B cell (primary cell): ENCODE results near the gene SERTAD3. TPM values are rescaled to one million over a fixed set of nuclear protein-coding genes. Genes with fewer than 3 reads are reported as not detected.

Experiments used
- ATAC-seq: fragments of 200-7000 bp; cut with Tn5 transposase; one replicate; pipeline ENCODE4 v1.10.0; 2021; ENCODE audit warnings: low read depth, mild to moderate bottlenecking, moderate number of reproducible peaks, moderate library complexity
- CTCF ChIA-PET: fragments of 350-600 bp; sonication (Branson Sonifier 250); formaldehyde crosslinking; loops from one replicate; lab custom pipeline; 2021; ENCODE audit warnings: antibody characterized with exemption, inconsistent platforms; lab: Charles Lee
- POLR2A ChIA-PET: fragments of 350-600 bp; sonication (Branson Sonifier 250); formaldehyde crosslinking; loops from one replicate; lab custom pipeline; 2021; ENCODE audit warnings: antibody characterized with exemption; lab: Charles Lee
- DNase-seq: peaks from one replicate; pipeline ENCODE4 v3.0.0; 2013
- H2AFZ ChIP-seq: 2 replicates; pipeline ENCODE4 v1.6.1; 2012; ENCODE audit warnings: mild to moderate bottlenecking, low read depth, low read length; ENCODE audit not compliant: insufficient read depth, poor library complexity, severe bottlenecking
- H3K27ac ChIP-seq, 2 donors: 1 replicate in 1 of 2; 2 replicates in 1 of 2; pipeline ENCODE4 v1.5.1; 2012 to 2013; ENCODE audit warnings: low read length in 2 of 2, mild to moderate bottlenecking in 2 of 2, moderate library complexity in 1 of 2
- H3K27me3 ChIP-seq, 4 experiments: fragments of 200-600 bp in 1 of 4; sonication (generic) in 1 of 4; replicated peaks in 1 of 4; 1 replicate in 2 of 4; 2 replicates in 2 of 4; pipeline versions ENCODE4 v1.6.1 to v1.7.0; 2013 to 2016; ENCODE audit warnings: low read length in 3 of 4, mild to moderate bottlenecking in 2 of 4, mixed read lengths in 1 of 4, moderate library complexity in 1 of 4; ENCODE audit not compliant: insufficient read depth in 4 of 4, control insufficient read depth in 3 of 4; ENCODE audit errors: control extremely low read depth in 1 of 4
- H3K36me3 ChIP-seq, 2 experiments: replicated peaks in 1 of 2; 1 replicate in 1 of 2; 2 replicates in 1 of 2; pipeline versions ENCODE4 v1.6.1 to v1.7.1; 2013; ENCODE audit warnings: low read length in 1 of 2; ENCODE audit not compliant: insufficient read depth in 2 of 2, control insufficient read depth in 1 of 2; ENCODE audit errors: control extremely low read depth in 1 of 2, extremely low read depth in 1 of 2
- H3K4me1 ChIP-seq, 2 donors: fragments of 200-600 bp in 1 of 2; sonication (generic) in 1 of 2; 1 replicate in 1 of 2; 2 replicates in 1 of 2; pipeline versions ENCODE4 v1.5.1 to v1.6.1; 2013 to 2017; ENCODE audit warnings: low read length in 2 of 2; ENCODE audit not compliant: control insufficient read depth in 2 of 2, insufficient read depth in 2 of 2
- H3K4me2 ChIP-seq: replicated peaks from 2 replicates; pipeline ENCODE3; 2012; ENCODE audit warnings: mild to moderate bottlenecking, low read depth, low read length; ENCODE audit not compliant: poor library complexity, severe bottlenecking
- H3K4me3 ChIP-seq, 5 experiments: fragments of 200-600 bp in 1 of 5; sonication (generic) in 1 of 5; 1 replicate in 3 of 5; 2 replicates in 2 of 5; pipeline versions ENCODE4 v1.5.1 to v1.7.0; 2011 to 2016; ENCODE audit warnings: low read length in 4 of 5, mild to moderate bottlenecking in 4 of 5, low read depth in 2 of 5, control low read depth in 1 of 5, moderate library complexity in 1 of 5; ENCODE audit not compliant: insufficient read depth in 1 of 5; ENCODE audit errors: control extremely low read depth in 1 of 5, extremely low read depth in 1 of 5
- H3K79me2 ChIP-seq: fragments of 200-600 bp; sonication (generic); one replicate; pipeline ENCODE4 v1.6.0; 2016; ENCODE audit warnings: low read length; ENCODE audit not compliant: control insufficient read depth, insufficient read depth
- H3K9ac ChIP-seq: fragments of 200-600 bp; sonication (generic); 2 replicates; pipeline ENCODE4 v1.6.1; 2017; ENCODE audit warnings: mild to moderate bottlenecking, low read length, moderate library complexity
- H3K9me3 ChIP-seq, 3 donors: one replicate each; pipeline versions ENCODE4 v1.6.1 to v1.7.1; 2013; ENCODE audit warnings: low read length in 2 of 3; ENCODE audit not compliant: control insufficient read depth in 2 of 3, insufficient read depth in 1 of 3; ENCODE audit errors: control extremely low read depth in 1 of 3
- H4K20me1 ChIP-seq: 2 replicates; pipeline ENCODE4 v1.6.0; 2012; ENCODE audit warnings: mild to moderate bottlenecking, low read length; ENCODE audit not compliant: insufficient read depth, control insufficient read depth, poor library complexity, severe bottlenecking
- H3K27ac Mint-ChIP-seq: one replicate; pipeline ENCODE4 v1.8.0; 2021; ENCODE audit warnings: mixed read lengths
- H3K27me3 Mint-ChIP-seq: one replicate; pipeline ENCODE4 v1.8.0; 2021; ENCODE audit warnings: mixed read lengths
- H3K4me1 Mint-ChIP-seq: one replicate; pipeline ENCODE4 v1.8.0; 2021; ENCODE audit warnings: mixed read lengths
- H3K4me3 Mint-ChIP-seq: one replicate; pipeline ENCODE4 v1.8.0; 2021; ENCODE audit warnings: mixed read lengths
- H3K9me3 Mint-ChIP-seq: one replicate; pipeline ENCODE4 v1.8.0; 2022; ENCODE audit warnings: mixed read lengths; ENCODE audit not compliant: insufficient read depth
- EZH2 ChIP-seq: IDR thresholded peaks from 2 replicates; pipeline ENCODE4 v1.6.1; 2012; ENCODE audit warnings: borderline replicate concordance, low read depth, mild to moderate bottlenecking, moderate library complexity, low read length; ENCODE audit not compliant: insufficient read depth, poor library complexity, severe bottlenecking
- WGBS: methylation state at CpG from one replicate; pipeline ENCODE4 v1.1.5; 2013; ENCODE audit warnings: missing lambda C conversion rate; ENCODE audit not compliant: insufficient coverage; 5-methylcytosine and 5-hydroxymethylcytosine counted together
- intact Hi-C: fragments of 100-400 bp; cut with micrococcal nuclease; formaldehyde crosslinking; loops from one replicate; pipeline ENCODE4 v1.10.0; 2022
- polyA plus RNA-seq: library from polyadenylated mRNA; depleted of rRNA; stranded (reverse); fragments of >200 nt; gene quantifications from 2 replicates; pipeline ENCODE4 v1.2.3, GENCODE V29; 2012
- total RNA-seq, 2 donors: library from RNA; stranded (reverse); fragments of 120-200 nt in 1 of 2; gene quantifications; 1 replicate in 1 of 2; 2 replicates in 1 of 2; pipeline versions ENCODE4 v1.2.3 to v1.2.4, GENCODE V29; 2013 to 2022
- TF ChIP-seq, protein P1 (sequence below): fragments of 200-600 bp; IDR thresholded peaks from one replicate; pipeline ENCODE4 v1.8.0; 2022; ENCODE audit warnings: antibody characterized with exemption, mild to moderate bottlenecking

SERTAD3 gene
- total and polyA plus RNA-seq, 2 donors (not counting 1 experiment from before 2014, with no cell fraction given) = 41.6 to 43.9 TPM

- 70% methylated on average over 13 of the region's 13 CpGs for WGBS
- no peaks in the 10 kb centered on the region for H3K9me3 Mint-ChIP-seq
- no peak overlapping the region for H3K27ac Mint-ChIP-seq
- H2AFZ ChIP-seq = no peak overlapping the region
- H4K20me1 ChIP-seq = no peaks in the 10 kb centered on the region
- TF ChIP-seq, protein P1, sequence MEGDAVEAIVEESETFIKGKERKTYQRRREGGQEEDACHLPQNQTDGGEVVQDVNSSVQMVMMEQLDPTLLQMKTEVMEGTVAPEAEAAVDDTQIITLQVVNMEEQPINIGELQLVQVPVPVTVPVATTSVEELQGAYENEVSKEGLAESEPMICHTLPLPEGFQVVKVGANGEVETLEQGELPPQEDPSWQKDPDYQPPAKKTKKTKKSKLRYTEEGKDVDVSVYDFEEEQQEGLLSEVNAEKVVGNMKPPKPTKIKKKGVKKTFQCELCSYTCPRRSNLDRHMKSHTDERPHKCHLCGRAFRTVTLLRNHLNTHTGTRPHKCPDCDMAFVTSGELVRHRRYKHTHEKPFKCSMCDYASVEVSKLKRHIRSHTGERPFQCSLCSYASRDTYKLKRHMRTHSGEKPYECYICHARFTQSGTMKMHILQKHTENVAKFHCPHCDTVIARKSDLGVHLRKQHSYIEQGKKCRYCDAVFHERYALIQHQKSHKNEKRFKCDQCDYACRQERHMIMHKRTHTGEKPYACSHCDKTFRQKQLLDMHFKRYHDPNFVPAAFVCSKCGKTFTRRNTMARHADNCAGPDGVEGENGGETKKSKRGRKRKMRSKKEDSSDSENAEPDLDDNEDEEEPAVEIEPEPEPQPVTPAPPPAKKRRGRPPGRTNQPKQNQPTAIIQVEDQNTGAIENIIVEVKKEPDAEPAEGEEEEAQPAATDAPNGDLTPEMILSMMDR = no peak
- no peak for TF ChIP-seq EZH2
- no peak overlapping the region for H3K4me2 ChIP-seq
- H3K36me3 ChIP-seq = no peaks in the 10 kb centered on the region
- ChIA-PET CTCF (interaction anchor here (1.4 to 1.6 kb wide), 2 partner anchors 26 to 89 kb away, joined by 4 to 5 read pairs; no protein-coding TSS in a partner anchor), POLR2A (no interaction called here)
- no peaks in the 10 kb centered on the region for H3K79me2 ChIP-seq
- peaks cover 4 to 7% of the 10 kb centered on the region in 2 donors for H3K4me1 ChIP-seq
- no peak overlapping the region for H3K4me3 ChIP-seq
- ATAC-seq = no peak
- intact Hi-C loops = no loop called here
- DNase-seq = no peak
- no peak overlapping the region for H3K9ac ChIP-seq
- peaks cover 0 to 3% (median 0%) of the 10 kb centered on the region in 3 donors for H3K9me3 ChIP-seq
- H3K4me1 Mint-ChIP-seq = peaks cover 9% of the 10 kb centered on the region
- peaks cover 8% of the 10 kb centered on the region for H3K27me3 Mint-ChIP-seq
- peaks cover 0 to 6% (median 3%) of the 10 kb centered on the region in 4 experiments for H3K27me3 ChIP-seq
- H3K27ac ChIP-seq = no peak overlapping the region
- no peak overlapping the region for H3K4me3 Mint-ChIP-seq
Observed at GRCh38 chr19:40394816-40395210, 49.3 kb downstream of the SERTAD3 start.

DNA sequence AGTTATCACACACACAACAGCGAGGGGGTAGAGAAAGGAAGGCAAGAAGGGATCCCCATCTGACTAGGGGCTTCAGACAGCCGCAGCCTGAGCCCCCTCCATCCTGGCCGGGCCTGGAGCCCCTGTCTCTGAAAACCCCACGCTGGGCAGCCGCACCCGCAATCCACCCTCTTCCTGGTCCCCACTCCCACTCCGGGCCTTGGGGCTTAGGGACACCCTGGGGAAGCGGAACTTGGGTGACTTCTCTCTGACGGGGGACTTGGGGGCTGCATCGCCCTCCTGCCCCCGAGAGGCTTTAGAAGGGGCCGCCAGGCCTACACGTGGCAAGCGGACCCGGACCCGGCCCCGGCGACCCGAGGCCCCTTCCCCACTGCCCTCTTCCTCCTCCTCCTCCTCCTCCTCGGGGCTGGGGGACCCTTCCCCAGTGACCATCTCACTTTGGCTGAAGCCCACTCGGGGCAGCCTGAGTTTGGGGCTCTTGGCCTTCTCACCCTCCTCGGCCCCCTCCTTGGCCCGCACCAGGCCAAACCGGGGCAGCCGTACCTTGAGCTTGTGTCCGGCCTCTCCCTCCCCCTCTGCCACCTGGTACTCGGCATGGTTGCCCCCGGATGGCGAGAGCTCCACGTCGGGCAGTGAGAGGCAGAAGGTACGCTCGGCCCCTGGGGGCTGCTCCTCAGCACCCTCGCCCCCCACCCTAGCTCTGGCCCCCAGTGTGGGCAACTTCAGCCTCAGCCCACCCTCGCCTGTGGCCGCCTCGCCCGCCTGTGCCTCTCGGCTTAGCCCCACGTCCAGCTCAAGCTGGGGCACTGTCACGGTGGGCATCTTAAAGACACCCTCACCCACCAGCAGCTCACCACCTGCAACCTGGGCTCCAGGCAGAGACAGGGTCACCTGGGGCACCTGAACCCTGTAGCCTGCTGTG is 50.0 kb downstream of the SERTAD3 start:
- Mint-ChIP-seq H3K9me3 (no peaks in the 10 kb centered on the region), H3K27ac (no peak overlapping the region), H3K27me3 (peaks cover 3% of the 10 kb centered on the region), H3K4me1 (peaks cover 6% of the 10 kb centered on the region), H3K4me3 (no peak overlapping the region)
- ATAC-seq = no peak
- no peak overlapping the region for H3K27ac ChIP-seq
- no peak overlapping the region for H3K4me3 ChIP-seq
- peaks cover 4 to 7% of the 10 kb centered on the region in 2 donors for H3K4me1 ChIP-seq
- H2AFZ ChIP-seq = no peak overlapping the region
- ChIA-PET POLR2A (no interaction called here), CTCF (interaction anchor here (1.4 kb wide), 1 partner anchor 26 kb away, joined by 4 read pairs; no protein-coding TSS in a partner anchor)
- H3K9me3 ChIP-seq = peaks cover 0 to 3% (median 0%) of the 10 kb centered on the region in 3 donors
- no peak for DNase-seq
- no peaks in the 10 kb centered on the region for H3K36me3 ChIP-seq
- 95% methylated on average over 40 of the region's 41 CpGs for WGBS
- H3K27me3 ChIP-seq = peaks cover 0 to 6% (median 2%) of the 10 kb centered on the region in 4 experiments
- no peaks in the 10 kb centered on the region for H4K20me1 ChIP-seq
- TF ChIP-seq EZH2 = no peak
- TF ChIP-seq, protein P1 = no peak
- H3K4me2 ChIP-seq = no peak overlapping the region
- no peaks in the 10 kb centered on the region for H3K79me2 ChIP-seq
- intact Hi-C loops = no loop called here
- H3K9ac ChIP-seq = no peak overlapping the region
